Activated naive CD8-positive, alpha-beta T cell treated with anti-CD3 and anti-CD28 coated beads, Interleukin-2, amount 10 ng/mL, durations not matched to agents 7 days and 5 days (primary cell): ENCODE results near the gene PFKFB3. TPM values are rescaled to one million over a fixed set of nuclear protein-coding genes. Genes with fewer than 3 reads are reported as not detected.

ENCODE experiments used
- ATAC-seq: fragments of 150-1000 bp; cut with Tn5 transposase; one replicate; pipeline ENCODE4 v1.10.0; 2021; ENCODE audit warnings: low read depth, moderate library complexity
- POLR2A ChIA-PET: fragments of 350-600 bp; sonication (Branson Sonifier 250); formaldehyde crosslinking; loops from one replicate; lab custom pipeline; 2021; ENCODE audit warnings: antibody characterized with exemption; lab: Charles Lee
- DNase-seq: peaks from one replicate; pipeline ENCODE4 v3.0.0; 2021
- H3K27ac Mint-ChIP-seq: one replicate; pipeline ENCODE4 v1.8.0; 2022; ENCODE audit warnings: mild to moderate bottlenecking, mixed read lengths
- H3K27me3 Mint-ChIP-seq: one replicate; pipeline ENCODE4 v1.8.0; 2022; ENCODE audit warnings: mild to moderate bottlenecking, moderate library complexity, mixed read lengths
- H3K36me3 Mint-ChIP-seq: one replicate; pipeline ENCODE4 v1.8.0; 2021; ENCODE audit warnings: mild to moderate bottlenecking, mixed read lengths
- H3K4me1 Mint-ChIP-seq: one replicate; pipeline ENCODE4 v1.8.0; 2021; ENCODE audit warnings: mixed read lengths
- H3K4me3 Mint-ChIP-seq: one replicate; pipeline ENCODE4 v1.8.0; 2022; ENCODE audit warnings: mild to moderate bottlenecking, moderate library complexity, mixed read lengths
- H3K9me3 Mint-ChIP-seq: one replicate; pipeline ENCODE4 v1.8.0; 2021; ENCODE audit warnings: mixed read lengths
- total RNA-seq, 2 experiments: library from RNA; stranded (reverse); gene quantifications; one replicate each; pipeline ENCODE4 v1.2.3, GENCODE V29; 2021

Gene PFKFB3
- total RNA-seq, 2 experiments from 2014 or later, result 75.1 to 77.2 TPM

DNA sequence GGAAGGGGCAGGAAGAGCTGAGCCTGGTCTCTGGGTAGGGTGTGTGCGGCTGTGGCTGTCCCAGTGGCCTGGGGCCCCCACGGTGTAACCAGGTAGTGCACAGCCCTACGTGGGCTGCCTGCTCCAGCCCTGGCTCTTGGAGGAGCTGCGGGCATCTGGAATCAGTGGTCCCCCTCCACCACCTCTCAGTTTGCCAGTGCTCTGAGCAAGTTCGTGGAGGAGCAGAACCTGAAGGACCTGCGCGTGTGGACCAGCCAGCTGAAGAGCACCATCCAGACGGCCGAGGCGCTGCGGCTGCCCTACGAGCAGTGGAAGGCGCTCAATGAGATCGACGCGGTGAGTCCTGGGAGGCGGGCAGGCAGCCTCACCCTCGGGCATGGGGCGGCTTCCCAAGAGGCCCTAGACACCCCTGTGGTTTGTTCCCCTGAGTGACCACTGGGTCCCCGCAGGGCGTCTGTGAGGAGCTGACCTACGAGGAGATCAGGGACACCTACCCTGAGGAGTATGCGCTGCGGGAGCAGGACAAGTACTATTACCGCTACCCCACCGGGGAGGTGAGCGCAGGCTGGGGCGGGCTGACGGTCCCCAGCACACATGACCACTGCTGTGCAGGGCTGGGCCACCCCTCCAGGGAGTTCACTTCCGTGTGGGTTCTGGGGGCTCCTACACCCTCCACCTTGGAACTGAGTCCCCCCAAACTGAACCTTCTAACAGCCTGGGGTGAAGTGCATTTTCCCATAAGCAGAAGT, 18.6 kb downstream of the PFKFB3 start:
- DNase-seq (no peak), ATAC-seq (no peak)
- Mint-ChIP-seq H3K4me3 (no peak overlapping the region), H3K36me3 (peaks cover 30% of the 10 kb centered on the region), H3K27me3 (no peaks in the 10 kb centered on the region), H3K4me1 (peaks cover 9% of the 10 kb centered on the region), H3K9me3 (no peaks in the 10 kb centered on the region), H3K27ac (no peak overlapping the region)
- POLR2A ChIA-PET, result no interaction called here

DNA sequence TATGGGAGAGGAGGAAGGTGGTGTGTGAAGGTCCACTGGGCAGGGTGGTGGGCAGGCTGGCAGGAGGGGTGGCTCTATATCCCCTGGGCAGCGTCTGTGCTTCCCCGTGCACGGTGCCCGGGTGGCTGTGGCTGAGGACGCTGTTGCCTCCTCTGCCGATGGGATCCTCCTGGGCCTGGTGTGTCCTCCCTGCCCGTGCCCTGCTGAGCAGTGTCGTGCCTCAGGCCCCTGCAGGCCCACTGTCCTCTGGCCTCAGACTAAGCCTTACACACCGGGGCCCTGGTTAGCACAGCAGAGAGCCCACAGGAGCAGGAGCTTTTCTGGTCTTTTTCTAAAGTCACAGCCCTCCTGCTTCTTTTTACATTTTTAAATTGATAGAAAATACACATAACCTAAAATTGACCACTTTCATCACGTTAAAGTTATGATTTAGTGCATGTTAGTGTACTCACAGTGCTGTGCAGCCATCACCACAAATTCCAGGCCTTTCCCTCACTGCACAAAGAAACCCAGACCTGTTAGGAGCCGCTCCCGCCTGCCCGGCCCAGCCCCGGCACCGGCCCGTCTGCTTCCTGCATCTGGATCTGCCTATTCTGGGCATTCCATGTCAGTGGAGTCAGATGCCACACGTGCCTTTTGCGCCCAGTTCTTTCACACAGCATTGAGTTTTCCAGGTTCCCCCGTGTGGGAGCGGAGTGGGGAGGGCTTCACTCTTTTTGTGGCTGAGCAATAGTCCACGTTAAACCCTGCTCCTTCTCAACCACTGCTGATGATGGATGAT, 19.4 kb downstream of the PFKFB3 start:
- H3K36me3 Mint-ChIP-seq, result peaks cover 27% of the 10 kb centered on the region
- ATAC-seq (no peak), DNase-seq (no peak)
- H3K27me3 Mint-ChIP-seq, result no peaks in the 10 kb centered on the region
- no peak overlapping the region for H3K27ac Mint-ChIP-seq
- no peaks in the 10 kb centered on the region for H3K9me3 Mint-ChIP-seq
- POLR2A ChIA-PET, result no interaction called here
- no peak overlapping the region for H3K4me3 Mint-ChIP-seq
- H3K4me1 Mint-ChIP-seq, result peaks cover 9% of the 10 kb centered on the region

- Mint-ChIP-seq H3K36me3 (peaks cover 28% of the 10 kb centered on the region), H3K27ac (no peak overlapping the region), H3K4me1 (peaks cover 9% of the 10 kb centered on the region), H3K27me3 (no peaks in the 10 kb centered on the region), H3K4me3 (no peak overlapping the region), H3K9me3 (no peaks in the 10 kb centered on the region)
- DNase-seq (no peak), ATAC-seq (no peak)
- POLR2A ChIA-PET, result no interaction called here
Measured at GRCh38 chr10:6222755-6223154, 20.0 kb downstream of the PFKFB3 start.

- Mint-ChIP-seq H3K36me3 (peaks cover 29% of the 10 kb centered on the region), H3K4me3 (no peak overlapping the region), H3K27me3 (no peaks in the 10 kb centered on the region), H3K27ac (no peak overlapping the region), H3K4me1 (peaks cover 12% of the 10 kb centered on the region), H3K9me3 (no peaks in the 10 kb centered on the region)
- no peak for DNase-seq
- POLR2A ChIA-PET, result no interaction called here
- ATAC-seq, result no peak
Measured at GRCh38 chr10:6223981-6224380, 21.2 kb downstream of the PFKFB3 start.

GRCh38 chr10:6224781-6225180, 22.0 kb downstream of the PFKFB3 start:
- Mint-ChIP-seq H3K36me3 (peaks cover 29% of the 10 kb centered on the region), H3K4me3 (no peak overlapping the region), H3K9me3 (no peaks in the 10 kb centered on the region), H3K4me1 (peaks cover 12% of the 10 kb centered on the region), H3K27ac (no peak overlapping the region), H3K27me3 (no peaks in the 10 kb centered on the region)
- POLR2A ChIA-PET, result no interaction called here
- DNase-seq, result no peak
- ATAC-seq, result no peak

DNA sequence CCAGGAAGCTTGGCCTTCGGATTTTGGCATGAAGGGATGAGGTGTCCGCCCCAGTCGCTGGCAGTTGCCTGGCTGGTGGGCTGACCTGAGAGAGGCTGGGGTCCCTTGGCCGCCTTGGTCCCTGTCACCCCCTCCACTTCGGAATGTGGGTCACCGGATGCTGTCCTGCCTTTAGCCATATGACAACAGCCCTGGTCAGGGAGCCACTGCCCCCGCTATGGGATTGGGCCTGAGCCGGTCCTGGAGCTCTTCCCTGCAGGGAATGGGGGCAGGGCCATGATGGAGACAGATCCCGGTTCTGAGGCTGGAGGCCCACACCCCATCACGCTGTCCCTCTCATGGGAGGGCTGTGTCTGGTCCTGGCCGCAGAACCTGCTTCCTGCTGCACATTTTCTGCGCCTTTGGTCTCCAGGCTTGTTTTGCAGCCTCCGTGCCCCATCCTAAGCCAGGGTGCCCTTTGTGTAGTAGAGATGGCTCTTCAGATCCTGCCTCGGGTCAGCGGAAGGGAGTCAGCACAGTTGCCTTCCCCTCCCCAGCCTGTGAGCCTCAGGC, 22.6 kb downstream of the PFKFB3 start:
- DNase-seq (no peak), ATAC-seq (no peak)
- Mint-ChIP-seq H3K27ac (no peak overlapping the region), H3K9me3 (no peaks in the 10 kb centered on the region), H3K27me3 (no peaks in the 10 kb centered on the region), H3K4me1 (peaks cover 12% of the 10 kb centered on the region), H3K4me3 (no peak overlapping the region), H3K36me3 (peaks cover 33% of the 10 kb centered on the region)
- POLR2A ChIA-PET, result no interaction called here

DNA sequence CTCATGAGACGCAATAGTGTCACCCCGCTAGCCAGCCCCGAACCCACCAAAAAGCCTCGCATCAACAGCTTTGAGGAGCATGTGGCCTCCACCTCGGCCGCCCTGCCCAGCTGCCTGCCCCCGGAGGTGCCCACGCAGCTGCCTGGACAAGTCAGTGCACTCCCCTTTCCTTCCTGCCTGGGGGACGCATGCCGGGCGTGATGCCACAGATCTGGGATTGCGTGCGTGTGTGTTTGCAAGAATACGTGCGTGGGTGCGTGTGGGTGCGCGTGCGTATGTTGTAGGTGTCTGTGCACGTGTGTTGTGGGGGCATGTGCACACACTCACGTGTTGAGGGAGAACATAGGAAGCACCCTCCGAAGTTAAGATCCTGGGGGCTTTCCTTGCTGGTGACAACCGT, 23.5 kb downstream of the PFKFB3 start:
- no peaks in the 10 kb centered on the region for H3K27me3 Mint-ChIP-seq
- peaks cover 10% of the 10 kb centered on the region for H3K4me1 Mint-ChIP-seq
- POLR2A ChIA-PET, result no interaction called here
- peak overlapping the region; percentile 12 for H3K27ac Mint-ChIP-seq
- no peaks in the 10 kb centered on the region for H3K9me3 Mint-ChIP-seq
- DNase-seq (no peak), ATAC-seq (no peak)
- H3K36me3 Mint-ChIP-seq, result peaks cover 32% of the 10 kb centered on the region
- no peak overlapping the region for H3K4me3 Mint-ChIP-seq

- H3K36me3 Mint-ChIP-seq, result peaks cover 33% of the 10 kb centered on the region
Measured at GRCh38 chr10:6227346-6227745, 24.6 kb downstream of the PFKFB3 start.

GRCh38 chr10:6228010-6228511, 25.3 kb downstream of the PFKFB3 start:
- H3K4me1 Mint-ChIP-seq, result peaks cover 10% of the 10 kb centered on the region
- no peak for ATAC-seq
- POLR2A ChIA-PET, result no interaction called here
- no peak overlapping the region for H3K4me3 Mint-ChIP-seq
- no peaks in the 10 kb centered on the region for H3K27me3 Mint-ChIP-seq
- H3K27ac Mint-ChIP-seq, result peak overlapping the region; percentile 55
- no peaks in the 10 kb centered on the region for H3K9me3 Mint-ChIP-seq
- no peak for DNase-seq
- peaks cover 38% of the 10 kb centered on the region for H3K36me3 Mint-ChIP-seq

More at GRCh38 chr10:6227346-6227745, 24.6 kb downstream of the PFKFB3 start:
- no peaks in the 10 kb centered on the region for H3K9me3 Mint-ChIP-seq
- POLR2A ChIA-PET, result no interaction called here
- H3K4me1 Mint-ChIP-seq, result peaks cover 10% of the 10 kb centered on the region
- no peak for ATAC-seq
- no peak overlapping the region for H3K27ac Mint-ChIP-seq
- no peak for DNase-seq
- H3K27me3 Mint-ChIP-seq, result no peaks in the 10 kb centered on the region
- no peak overlapping the region for H3K4me3 Mint-ChIP-seq

GRCh38 chr10:6228647-6229046, 25.9 kb downstream of the PFKFB3 start:
- peaks cover 10% of the 10 kb centered on the region for H3K4me1 Mint-ChIP-seq
- no peaks in the 10 kb centered on the region for H3K9me3 Mint-ChIP-seq
- POLR2A ChIA-PET, result no interaction called here
- peaks cover 40% of the 10 kb centered on the region for H3K36me3 Mint-ChIP-seq
- no peak for ATAC-seq
- H3K27ac Mint-ChIP-seq, result no peak overlapping the region
- no peak for DNase-seq
- H3K4me3 Mint-ChIP-seq, result no peak overlapping the region
- H3K27me3 Mint-ChIP-seq, result no peaks in the 10 kb centered on the region

DNA sequence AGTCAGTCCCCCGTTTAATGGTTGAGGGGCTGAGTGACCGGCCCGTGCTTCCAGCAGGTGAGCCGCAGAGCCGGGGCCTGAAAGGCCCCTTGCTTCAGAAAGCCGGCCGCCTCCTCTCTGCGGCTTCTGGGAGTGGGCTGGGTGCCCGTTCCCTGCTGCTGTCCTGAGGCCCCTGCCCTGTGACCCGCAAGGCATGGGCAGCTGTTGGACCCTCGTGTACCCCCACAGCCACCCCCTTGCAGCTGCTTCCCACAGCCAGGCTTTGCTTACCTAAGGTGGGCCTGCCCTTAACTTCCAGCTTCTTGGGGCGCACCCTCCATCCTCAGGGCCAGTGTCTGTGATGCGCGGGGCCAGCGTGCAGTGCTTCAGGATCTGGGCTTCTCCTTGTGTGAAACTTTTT, 26.6 kb downstream of the PFKFB3 start:
- Mint-ChIP-seq H3K27ac (no peak overlapping the region), H3K36me3 (peaks cover 42% of the 10 kb centered on the region), H3K27me3 (no peaks in the 10 kb centered on the region), H3K4me3 (no peak overlapping the region), H3K4me1 (peaks cover 3% of the 10 kb centered on the region), H3K9me3 (no peaks in the 10 kb centered on the region)
- DNase-seq (no peak), ATAC-seq (no peak)
- POLR2A ChIA-PET, result no interaction called here

GRCh38 chr10:6229746-6230145, 27.0 kb downstream of the PFKFB3 start:
- H3K36me3 Mint-ChIP-seq, result peaks cover 41% of the 10 kb centered on the region
- no peaks in the 10 kb centered on the region for H3K27me3 Mint-ChIP-seq
- peaks cover 3% of the 10 kb centered on the region for H3K4me1 Mint-ChIP-seq
- H3K9me3 Mint-ChIP-seq, result no peaks in the 10 kb centered on the region
- POLR2A ChIA-PET, result no interaction called here
- H3K27ac Mint-ChIP-seq, result no peak overlapping the region
- DNase-seq (no peak), ATAC-seq (no peak)
- no peak overlapping the region for H3K4me3 Mint-ChIP-seq

DNA sequence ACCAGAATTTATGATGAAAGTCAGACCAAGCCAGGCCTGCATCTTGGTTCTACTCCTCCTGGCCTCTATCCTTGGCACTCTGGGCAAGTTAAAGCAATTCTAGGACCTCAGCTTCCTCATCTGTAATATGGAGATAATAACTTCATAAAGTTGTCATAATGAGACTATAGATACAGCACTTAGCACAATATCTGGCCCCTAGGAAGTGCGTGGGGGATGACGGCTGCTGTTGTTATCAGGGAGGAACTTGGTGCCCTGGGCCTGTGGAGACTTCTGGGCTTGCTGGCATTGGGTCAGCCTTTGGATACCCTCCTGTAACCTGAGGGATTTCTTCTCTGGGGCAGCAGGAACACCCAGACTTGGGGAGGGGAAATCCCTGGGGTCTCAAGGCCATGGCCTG, 27.6 kb downstream of the PFKFB3 start:
- ATAC-seq (no peak), DNase-seq (no peak)
- no peaks in the 10 kb centered on the region for H3K27me3 Mint-ChIP-seq
- no peaks in the 10 kb centered on the region for H3K9me3 Mint-ChIP-seq
- peaks cover 3% of the 10 kb centered on the region for H3K4me1 Mint-ChIP-seq
- no peak overlapping the region for H3K4me3 Mint-ChIP-seq
- H3K27ac Mint-ChIP-seq, result no peak overlapping the region
- POLR2A ChIA-PET, result no interaction called here
- H3K36me3 Mint-ChIP-seq, result peaks cover 43% of the 10 kb centered on the region
